GM18502 (cell line): Measurements from ENCODE around the gene FLOT1.
A peak's percentile ranks its signal among the peaks of the same experiment; 100 is the strongest.
"Not testable (repeated sequence)": the region's sequence is repeated elsewhere in the genome, so short reads cannot be mapped to it uniquely, and the experiment has no call there.

ENCODE experiments used
- ATAC-seq: cut with Tn5 transposase; IDR thresholded peaks from one replicate; pipeline ENCODE4 v1.9.1; 2021; ENCODE audit warnings: mild to moderate bottlenecking; ENCODE audit not compliant: unreplicated experiment, poor library complexity

The FLOT1 gene

DNA sequence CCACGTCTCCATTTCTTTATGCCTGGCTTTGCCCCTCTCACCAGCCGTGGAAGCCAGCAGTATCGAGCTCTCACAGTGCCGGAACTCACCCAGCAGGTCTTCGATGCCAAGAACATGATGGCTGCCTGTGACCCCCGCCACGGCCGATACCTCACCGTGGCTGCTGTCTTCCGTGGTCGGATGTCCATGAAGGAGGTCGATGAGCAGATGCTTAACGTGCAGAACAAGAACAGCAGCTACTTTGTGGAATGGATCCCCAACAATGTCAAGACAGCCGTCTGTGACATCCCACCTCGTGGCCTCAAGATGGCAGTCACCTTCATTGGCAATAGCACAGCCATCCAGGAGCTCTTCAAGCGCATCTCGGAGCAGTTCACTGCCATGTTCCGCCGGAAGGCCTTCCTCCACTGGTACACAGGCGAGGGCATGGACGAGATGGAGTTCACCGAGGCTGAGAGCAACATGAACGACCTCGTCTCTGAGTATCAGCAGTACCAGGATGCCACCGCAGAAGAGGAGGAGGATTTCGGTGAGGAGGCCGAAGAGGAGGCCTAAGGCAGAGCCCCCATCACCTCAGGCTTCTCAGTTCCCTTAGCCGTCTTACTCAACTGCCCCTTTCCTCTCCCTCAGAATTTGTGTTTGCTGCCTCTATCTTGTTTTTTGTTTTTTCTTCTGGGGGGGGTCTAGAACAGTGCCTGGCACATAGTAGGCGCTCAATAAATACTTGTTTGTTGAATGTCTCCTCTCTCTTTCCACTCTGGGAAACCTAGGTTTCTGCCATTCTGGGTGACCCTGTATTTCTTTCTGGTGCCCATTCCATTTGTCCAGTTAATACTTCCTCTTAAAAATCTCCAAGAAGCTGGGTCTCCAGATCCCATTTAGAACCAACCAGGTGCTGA lies 18.4 kb downstream of the FLOT1 start:
- ATAC-seq: not testable (repeated sequence)

DNA sequence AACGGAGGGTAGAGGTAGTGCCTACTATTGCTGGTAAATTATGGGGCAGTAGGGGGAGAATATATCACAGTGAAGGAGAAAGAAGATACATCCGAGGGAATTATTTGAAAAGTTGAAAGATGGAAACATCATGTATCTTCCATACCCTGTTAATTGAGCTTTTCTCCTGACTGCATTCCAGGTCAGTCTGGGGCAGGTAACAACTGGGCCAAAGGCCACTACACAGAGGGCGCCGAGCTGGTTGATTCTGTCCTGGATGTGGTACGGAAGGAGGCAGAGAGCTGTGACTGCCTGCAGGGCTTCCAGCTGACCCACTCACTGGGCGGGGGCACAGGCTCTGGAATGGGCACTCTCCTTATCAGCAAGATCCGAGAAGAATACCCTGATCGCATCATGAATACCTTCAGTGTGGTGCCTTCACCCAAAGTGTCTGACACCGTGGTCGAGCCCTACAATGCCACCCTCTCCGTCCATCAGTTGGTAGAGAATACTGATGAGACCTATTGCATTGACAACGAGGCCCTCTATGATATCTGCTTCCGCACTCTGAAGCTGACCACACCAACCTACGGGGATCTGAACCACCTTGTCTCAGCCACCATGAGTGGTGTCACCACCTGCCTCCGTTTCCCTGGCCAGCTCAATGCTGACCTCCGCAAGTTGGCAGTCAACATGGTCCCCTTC lies 19.2 kb downstream of the FLOT1 start:
- ATAC-seq: not testable (repeated sequence)

DNA sequence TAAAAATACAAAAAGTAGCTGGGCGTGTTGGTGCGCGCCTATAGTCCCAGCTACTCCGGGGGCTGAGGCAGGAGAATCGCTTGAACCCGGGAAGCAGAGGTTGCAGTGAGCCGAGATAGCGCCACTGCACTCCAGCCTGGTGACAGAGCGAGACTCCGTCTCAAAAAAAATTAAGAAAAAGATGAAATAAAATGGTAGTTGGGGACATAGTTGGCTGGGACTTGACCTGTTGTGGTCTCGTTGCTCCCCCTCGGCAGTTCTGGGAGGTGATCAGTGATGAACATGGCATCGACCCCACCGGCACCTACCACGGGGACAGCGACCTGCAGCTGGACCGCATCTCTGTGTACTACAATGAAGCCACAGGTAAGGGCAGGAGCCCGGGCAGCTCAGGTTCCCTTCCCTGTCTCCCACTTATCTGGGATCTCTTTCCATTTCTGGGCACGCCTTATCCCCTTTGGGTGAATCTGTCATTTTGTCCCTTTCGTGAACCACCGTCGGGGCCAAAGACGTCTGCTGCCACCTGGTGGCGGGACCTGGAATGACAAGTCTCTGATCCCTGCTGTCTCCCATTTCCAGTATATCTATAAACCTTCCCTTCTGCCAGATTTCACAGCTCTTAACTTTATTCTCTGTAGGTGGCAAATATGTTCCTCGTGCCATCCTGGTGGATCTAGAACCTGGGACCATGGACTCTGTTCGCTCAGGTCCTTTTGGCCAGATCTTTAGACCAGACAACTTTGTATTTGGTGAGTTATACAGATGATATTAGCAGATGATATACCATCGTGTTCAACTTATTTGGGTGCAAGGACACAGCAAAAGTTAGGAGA lies 20.0 kb downstream of the FLOT1 start:
- no peak for ATAC-seq

DNA sequence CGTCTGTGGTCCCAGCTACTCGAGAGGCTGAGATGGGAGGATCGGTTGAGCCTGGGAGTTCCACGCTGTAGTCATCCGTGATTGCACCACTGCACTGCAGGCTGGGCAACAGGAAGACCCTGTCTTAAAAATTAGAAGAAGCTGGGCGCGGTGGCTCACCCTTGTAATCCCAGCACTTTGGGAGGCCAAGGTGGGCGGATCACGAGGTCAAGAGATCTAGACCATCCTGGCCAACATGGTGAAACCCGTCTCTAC lies 20.5 kb downstream of the FLOT1 start:
- ATAC-seq: not testable (repeated sequence)

- ATAC-seq: no peak
These were observed 21.1 kb downstream of the FLOT1 start for GRCh38 chr6:30721198-30722024.

- ATAC-seq: no peak
These were observed 21.7 kb downstream of the FLOT1 start for GRCh38 chr6:30720738-30721197.

DNA sequence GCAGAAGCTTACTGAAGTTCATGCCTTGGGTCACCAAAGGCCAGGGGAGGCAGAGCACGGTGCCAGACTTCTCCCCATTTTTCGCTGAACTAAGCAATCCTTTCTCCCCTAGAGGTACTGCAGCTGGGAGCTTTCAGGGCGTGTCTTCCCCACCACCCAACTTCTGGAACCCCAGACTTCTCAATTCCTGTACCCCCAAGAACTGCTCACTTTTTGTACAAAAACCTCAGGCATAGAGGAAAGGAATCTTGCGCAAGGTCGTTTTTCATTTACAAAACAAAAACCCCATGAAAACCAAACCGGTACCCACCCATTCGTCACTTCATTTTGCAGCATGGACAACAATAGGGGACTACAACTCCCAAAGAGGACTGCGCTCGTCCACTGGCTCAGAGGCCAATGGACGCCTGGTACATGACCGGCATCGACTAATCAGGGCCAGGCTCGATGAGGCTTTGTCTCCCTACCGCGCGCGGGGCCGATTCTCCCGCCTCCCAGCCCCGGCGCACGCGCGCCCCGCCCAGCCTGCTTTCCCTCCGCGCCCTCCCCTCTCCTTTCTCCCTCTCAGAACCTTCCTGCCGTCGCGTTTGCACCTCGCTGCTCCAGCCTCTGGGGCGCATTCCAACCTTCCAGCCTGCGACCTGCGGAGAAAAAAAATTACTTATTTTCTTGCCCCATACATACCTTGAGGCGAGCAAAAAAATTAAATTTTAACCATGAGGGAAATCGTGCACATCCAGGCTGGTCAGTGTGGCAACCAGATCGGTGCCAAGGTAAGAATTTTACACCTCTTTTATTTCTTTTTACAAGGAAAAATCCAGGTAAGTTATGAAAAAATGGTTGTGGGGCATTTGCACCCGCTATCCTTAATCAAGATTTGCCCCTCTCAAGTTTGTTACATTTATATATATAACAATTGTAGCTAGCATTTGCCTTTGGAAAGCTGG lies 22.4 kb downstream of the FLOT1 start, which contains the start of gene TUBB:
TSS of gene TUBB (plus strand) at position 562 of the 947 bp plus-strand sequence. CDS start at position 717, 155 bp downstream.
- peak; percentile 50 for ATAC-seq

GRCh38 chr6:30719356-30719755 lies 23.1 kb downstream of the FLOT1 start:
- ATAC-seq: no peak

DNA sequence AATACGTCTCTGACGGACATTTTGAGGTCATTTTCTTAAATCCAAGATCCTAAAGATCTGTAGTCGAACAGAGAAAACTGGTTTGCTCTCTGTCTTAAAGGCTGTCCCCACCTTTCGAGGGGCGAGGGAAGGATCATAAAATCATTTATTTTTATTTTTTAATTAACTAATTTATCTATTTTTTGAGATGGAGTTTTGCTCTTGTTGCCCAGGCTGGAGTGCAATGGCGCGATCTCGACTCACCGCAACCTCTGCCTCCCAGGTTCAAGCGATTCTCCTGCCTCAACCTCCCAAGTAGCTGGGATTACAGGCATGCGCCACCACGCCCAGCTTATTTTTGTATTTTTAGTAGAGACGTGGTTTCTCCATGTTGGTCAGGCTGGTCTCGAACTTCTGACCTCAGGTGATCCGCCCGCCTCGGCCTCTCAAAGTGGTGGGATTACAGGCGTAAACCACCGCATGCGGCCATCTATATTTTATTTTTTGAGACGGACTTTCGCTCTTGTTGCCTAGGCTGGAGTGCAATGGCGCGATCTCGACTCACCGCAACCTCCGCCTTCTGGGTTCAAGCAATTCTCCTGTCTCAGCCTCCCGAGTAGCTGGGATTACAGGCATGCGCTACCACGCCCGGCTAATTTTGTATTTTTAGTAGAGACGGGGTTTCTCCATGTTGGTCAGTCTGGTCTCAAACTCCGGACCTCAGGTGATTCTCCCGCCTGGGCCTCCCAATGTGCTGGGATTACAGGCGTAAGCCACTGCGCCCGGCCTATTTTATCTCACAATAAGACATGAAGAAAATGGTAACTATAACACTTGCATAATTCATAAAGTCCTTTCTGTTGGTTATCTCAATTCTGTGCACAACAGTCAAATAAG lies 24.4 kb downstream of the FLOT1 start:
- ATAC-seq: not testable (repeated sequence)

DNA sequence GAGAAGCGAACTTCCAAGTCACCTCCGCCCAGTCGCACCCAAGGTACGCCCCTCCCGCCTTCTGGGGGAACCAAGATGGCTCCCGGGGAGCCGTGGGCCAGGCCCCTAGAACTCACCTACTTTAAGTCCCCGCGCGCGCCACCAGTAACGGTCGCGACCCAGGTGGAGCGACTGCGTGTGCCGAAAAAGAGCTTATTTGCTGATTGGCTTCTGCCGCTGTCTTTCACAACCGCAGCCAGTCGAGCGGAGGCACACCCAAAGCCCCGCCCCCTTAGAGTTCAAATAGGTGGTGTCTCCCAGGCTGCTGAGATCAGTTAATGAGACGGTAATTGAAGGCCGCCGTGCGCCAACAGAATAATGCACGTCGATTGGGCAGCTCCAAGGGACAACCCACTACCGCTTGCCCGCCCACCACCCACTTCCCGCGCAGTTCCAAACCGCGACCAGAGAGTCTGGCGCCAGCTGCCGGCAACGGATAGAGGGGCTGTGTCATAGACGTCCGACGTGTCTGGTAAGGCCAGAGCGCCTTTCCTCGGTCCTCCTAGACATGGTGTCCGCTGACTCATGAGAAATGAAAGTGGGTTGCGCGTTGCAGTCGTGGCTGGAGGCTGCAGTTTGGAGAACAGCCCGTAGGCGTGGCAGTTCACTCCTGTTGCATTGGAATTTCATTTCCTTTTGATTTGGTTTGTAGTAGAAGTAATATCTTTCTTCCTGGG lies 25.2 kb downstream of the FLOT1 start, which contains the start of gene MDC1:
TSS of gene MDC1 (minus strand) at position 153 of the 716 bp plus-strand sequence. CDS start 2,106 bp downstream, outside the sequence.
- peak; percentile 69 for ATAC-seq

DNA sequence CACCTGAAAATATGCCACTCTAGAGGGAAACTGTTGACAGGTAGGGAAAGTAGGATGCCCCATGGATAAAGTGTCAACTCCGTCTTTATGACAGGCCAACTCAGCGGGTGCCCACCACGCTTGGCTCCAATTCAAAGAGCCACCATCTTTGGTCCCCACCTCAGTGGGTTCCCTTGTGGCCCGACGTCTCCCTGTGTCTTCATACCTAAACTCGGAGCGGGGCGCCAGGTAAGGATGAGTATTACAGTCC lies 25.7 kb downstream of the FLOT1 start:
- no peak for ATAC-seq

- no peak for ATAC-seq
These were observed 28.2 kb downstream of the FLOT1 start for GRCh38 chr6:30714263-30714662.

DNA sequence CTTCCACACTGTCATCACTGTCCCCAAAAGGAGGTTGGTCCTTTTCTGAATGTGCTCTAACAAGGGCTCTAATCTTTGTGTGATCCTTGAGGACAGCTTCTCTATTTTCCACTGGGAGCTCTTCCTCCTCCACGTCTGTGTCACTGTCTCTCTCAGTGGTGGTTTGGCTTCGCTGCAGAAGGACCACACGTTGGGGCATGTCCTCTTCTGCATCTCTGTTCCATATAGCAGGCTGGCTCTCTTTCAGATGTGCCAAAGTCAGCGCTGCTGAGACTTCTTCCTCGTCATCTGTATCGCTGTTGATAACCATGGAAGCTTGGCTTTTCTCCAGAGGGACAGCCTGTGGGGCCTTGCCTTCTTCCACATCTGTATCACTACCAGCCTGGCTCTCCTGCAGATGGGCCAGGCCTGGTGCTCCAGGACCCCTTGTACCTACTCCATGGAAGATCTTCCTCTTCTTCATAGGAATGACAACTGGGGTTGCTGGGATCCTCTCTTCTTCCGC lies 30.0 kb downstream of the FLOT1 start:
- ATAC-seq: no peak

- ATAC-seq: no peak
These were observed 30.6 kb downstream of the FLOT1 start for GRCh38 chr6:30711758-30712380.

DNA sequence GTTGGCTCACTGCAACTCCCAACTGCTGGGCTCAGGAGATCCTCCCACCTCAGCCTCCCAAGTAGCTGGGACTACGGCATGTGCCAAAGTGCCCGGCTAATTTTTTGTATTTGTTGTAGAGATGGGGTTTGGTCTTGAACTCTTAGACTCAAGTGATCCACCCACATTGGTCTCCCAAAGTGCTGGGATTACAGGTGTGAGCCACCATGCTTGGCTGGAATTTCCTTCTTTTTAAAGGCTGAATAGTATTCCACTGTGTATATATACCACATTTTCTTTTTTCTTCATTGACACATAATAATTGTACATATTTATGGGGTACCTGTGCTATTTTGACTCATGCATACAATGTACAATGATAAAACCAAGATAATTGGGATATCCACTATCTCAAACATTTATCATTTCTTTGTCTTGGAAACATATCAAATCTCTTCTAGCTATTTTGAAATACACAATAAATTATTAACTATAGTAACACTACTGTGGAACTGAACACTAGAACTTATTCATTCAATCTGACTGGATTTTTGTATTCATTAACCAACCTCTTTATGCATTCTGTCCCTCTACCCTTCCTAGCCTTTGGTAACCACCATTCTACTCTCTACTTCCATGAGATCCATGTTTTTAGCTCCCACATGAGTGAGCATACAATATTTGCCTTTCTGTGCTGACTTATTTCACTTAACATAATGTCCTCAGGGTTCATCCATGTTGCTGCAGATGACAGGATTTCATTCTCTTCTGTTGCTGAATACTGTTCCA lies 33.2 kb downstream of the FLOT1 start:
- ATAC-seq: no peak

- no peak for ATAC-seq
These were observed 35.1 kb downstream of the FLOT1 start for GRCh38 chr6:30707281-30707850.
